Endodermal cell (in vitro differentiated cells): ENCODE data around the gene PRDM12. TPM values are rescaled to one million over a fixed set of nuclear protein-coding genes. Genes with fewer than 3 reads are reported as not detected.

Experiments
- DNase-seq: peaks from one replicate; pipeline ENCODE4 v3.0.0-alpha.2; 2017
- H3K27ac ChIP-seq: 2 replicates; pipeline ENCODE4 v1.5.1; 2013; ENCODE audit warnings: mild to moderate bottlenecking, low read depth, low read length, moderate library complexity
- H3K27me3 ChIP-seq: 2 replicates; pipeline ENCODE4 v1.6.1; 2013; ENCODE audit warnings: mild to moderate bottlenecking, low read length, moderate library complexity; ENCODE audit not compliant: insufficient read depth, control insufficient read depth, poor library complexity, severe bottlenecking
- H3K36me3 ChIP-seq: 2 replicates; pipeline ENCODE4 v1.7.0; 2013; ENCODE audit warnings: mild to moderate bottlenecking, low read length, moderate library complexity; ENCODE audit not compliant: control insufficient read depth, insufficient read depth
- H3K4me1 ChIP-seq: one replicate; pipeline ENCODE4 v1.7.0; 2013; ENCODE audit warnings: low read length; ENCODE audit not compliant: control insufficient read depth, insufficient read depth
- H3K4me3 ChIP-seq: 2 replicates; pipeline ENCODE4 v1.5.1; 2013; ENCODE audit warnings: mild to moderate bottlenecking, low read length, moderate library complexity
- H3K9ac ChIP-seq: 2 replicates; pipeline ENCODE4 v1.6.1; 2013; ENCODE audit warnings: mild to moderate bottlenecking, low read length, moderate library complexity; ENCODE audit not compliant: poor library complexity, severe bottlenecking; ENCODE audit errors: extremely low read depth
- H3K9me3 ChIP-seq: 2 replicates; pipeline ENCODE4 v1.6.1; 2013; ENCODE audit warnings: mild to moderate bottlenecking, low read length, moderate library complexity; ENCODE audit not compliant: control insufficient read depth
- H3K27ac Mint-ChIP-seq: 2 replicates; pipeline ENCODE4 v1.8.0; 2020; ENCODE audit warnings: mixed read lengths
- H3K27me3 Mint-ChIP-seq: 2 replicates; pipeline ENCODE4 v1.8.0; 2021; ENCODE audit warnings: mild to moderate bottlenecking, mixed read lengths; ENCODE audit not compliant: insufficient read depth
- H3K36me3 Mint-ChIP-seq: 2 replicates; pipeline ENCODE4 v1.8.0; 2020; ENCODE audit warnings: low read depth, mixed read lengths
- H3K4me1 Mint-ChIP-seq: 2 replicates; pipeline ENCODE4 v1.8.0; 2020; ENCODE audit warnings: mixed read lengths
- H3K4me3 Mint-ChIP-seq: 2 replicates; pipeline ENCODE4 v1.8.0; 2020; ENCODE audit warnings: mild to moderate bottlenecking, moderate library complexity, mixed read lengths
- H3K9me3 Mint-ChIP-seq: 2 replicates; pipeline ENCODE4 v1.8.0; 2020; ENCODE audit warnings: mild to moderate bottlenecking, mixed read lengths
- CTCF ChIP-seq: fragments of 200-600 bp; sonication (generic); conservative IDR thresholded peaks from 2 replicates; pipeline ENCODE4 v1.5.0; 2021; ENCODE audit warnings: antibody characterized with exemption, mild to moderate bottlenecking
- WGBS, 2 experiments: methylation state at CpG; one replicate each; pipeline versions ENCODE4 v1.1.5 to v1.1.7; 2013; ENCODE audit warnings: missing lambda C conversion rate in 2 of 2, mixed read lengths in 1 of 2; ENCODE audit not compliant: insufficient coverage in 1 of 2, insufficient read length in 1 of 2; 5-methylcytosine and 5-hydroxymethylcytosine counted together
- total RNA-seq, 2 donors: library from RNA; stranded (reverse); fragmentation: NEBNext Ultra II Directional in 1 of 2; extraction: Animal tissue kit (Norgen Biotek cat#: 25700) in 1 of 2; gene quantifications; 2 replicates in 1 of 2; 3 replicates in 1 of 2; pipeline ENCODE4 v1.2.1, GENCODE V29; 2021

Gene PRDM12
- total RNA-seq, 2 donors from 2014 or later: not detected

GRCh38 chr9:130665029-130665430 lies 636 bp downstream of the PRDM12 start:
- H3K27ac ChIP-seq: no peak overlapping the region
- no peak for TF ChIP-seq CTCF
- Mint-ChIP-seq H3K27ac (no peak overlapping the region), H3K4me1 (peaks cover 6% of the 10 kb centered on the region), H3K36me3 (no peaks in the 10 kb centered on the region), H3K4me3 (peak overlapping the region; percentile 26), H3K27me3 (peaks cover 99% of the 10 kb centered on the region), H3K9me3 (no peaks in the 10 kb centered on the region)
- H3K36me3 ChIP-seq: no peaks in the 10 kb centered on the region
- DNase-seq: no peak
- H3K9me3 ChIP-seq: no peaks in the 10 kb centered on the region
- WGBS, 2 experiments: 1 to 3% methylated on average over 11 to 18 of the region's 26 CpGs
- peaks cover 93% of the 10 kb centered on the region for H3K27me3 ChIP-seq
- no peak overlapping the region for H3K4me3 ChIP-seq
- no peaks in the 10 kb centered on the region for H3K4me1 ChIP-seq
- H3K9ac ChIP-seq: no peak overlapping the region

GRCh38 chr9:130665431-130666392 lies 1.3 kb downstream of the PRDM12 start:
- 3 to 5% methylated on average over 31 to 61 of the region's 61 CpGs for WGBS, 2 experiments
- H3K4me3 Mint-ChIP-seq: peak overlapping the region; percentile 26
- Histone ChIP-seq H3K9me3 (no peaks in the 10 kb centered on the region), H3K9ac (no peak overlapping the region), H3K27ac (no peak overlapping the region), H3K4me3 (no peak overlapping the region), H3K27me3 (peaks cover 93% of the 10 kb centered on the region), H3K4me1 (no peaks in the 10 kb centered on the region), H3K36me3 (no peaks in the 10 kb centered on the region)
- H3K4me1 Mint-ChIP-seq: peaks cover 6% of the 10 kb centered on the region
- peaks cover 99% of the 10 kb centered on the region for H3K27me3 Mint-ChIP-seq
- H3K36me3 Mint-ChIP-seq: no peaks in the 10 kb centered on the region
- DNase-seq: peak; percentile 79
- peak; percentile 30 for TF ChIP-seq CTCF
- no peaks in the 10 kb centered on the region for H3K9me3 Mint-ChIP-seq
- H3K27ac Mint-ChIP-seq: no peak overlapping the region

GRCh38 chr9:130666393-130667119 lies 2.2 kb downstream of the PRDM12 start:
- Mint-ChIP-seq H3K9me3 (no peaks in the 10 kb centered on the region), H3K4me1 (peaks cover 6% of the 10 kb centered on the region), H3K27me3 (peaks cover 98% of the 10 kb centered on the region), H3K4me3 (no peak overlapping the region), H3K27ac (no peak overlapping the region), H3K36me3 (no peaks in the 10 kb centered on the region)
- Histone ChIP-seq H3K27ac (no peak overlapping the region), H3K4me1 (no peaks in the 10 kb centered on the region), H3K36me3 (no peaks in the 10 kb centered on the region), H3K27me3 (peaks cover 93% of the 10 kb centered on the region), H3K9me3 (no peaks in the 10 kb centered on the region), H3K9ac (no peak overlapping the region), H3K4me3 (no peak overlapping the region)
- no peak for TF ChIP-seq CTCF
- 7 to 10% methylated on average over 33 to 60 of the region's 60 CpGs for WGBS, 2 experiments
- peak; percentile 71 for DNase-seq
